GM19238 (cell line): ENCODE results near the gene CALML6.

Experiments
- DNase-seq: peaks from one replicate; pipeline ENCODE4 v3.0.0; 2011; ENCODE audit warnings: low spot score; ENCODE audit not compliant: insufficient read length

Gene CALML6

DNA sequence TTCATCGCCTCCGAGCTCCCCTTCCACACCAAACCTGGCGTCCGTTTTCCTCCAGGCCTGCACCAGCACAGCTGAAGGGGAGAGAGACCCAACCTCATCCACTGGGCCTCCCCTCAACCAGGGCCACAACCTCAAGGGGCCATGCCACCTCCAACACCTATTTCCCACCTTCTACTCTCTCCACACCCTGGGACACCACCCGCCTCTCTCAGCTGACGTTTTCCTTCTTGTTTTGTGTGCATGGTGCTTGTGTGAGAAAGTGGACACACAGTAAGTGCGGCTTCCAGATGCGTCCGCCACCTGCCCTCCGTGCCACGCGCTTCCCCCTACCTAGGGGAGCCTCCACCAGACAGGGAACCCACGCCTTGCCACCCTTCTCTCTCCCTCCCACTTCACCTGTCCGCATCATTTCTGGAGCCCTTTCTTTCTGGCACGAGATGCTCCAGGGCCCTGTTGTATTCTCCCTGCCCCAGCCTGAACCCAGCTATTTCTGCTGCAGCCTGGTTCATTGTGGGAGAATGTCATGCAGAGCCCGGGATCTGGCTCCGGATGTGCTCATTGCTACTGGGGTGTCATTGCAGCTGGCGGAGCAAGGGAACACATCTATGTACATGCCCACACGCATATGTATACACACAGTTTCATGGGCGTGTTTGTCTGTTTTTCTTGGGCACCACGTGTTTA is 22.8 kb upstream of the CALML6 start:
- no peak for DNase-seq

DNA sequence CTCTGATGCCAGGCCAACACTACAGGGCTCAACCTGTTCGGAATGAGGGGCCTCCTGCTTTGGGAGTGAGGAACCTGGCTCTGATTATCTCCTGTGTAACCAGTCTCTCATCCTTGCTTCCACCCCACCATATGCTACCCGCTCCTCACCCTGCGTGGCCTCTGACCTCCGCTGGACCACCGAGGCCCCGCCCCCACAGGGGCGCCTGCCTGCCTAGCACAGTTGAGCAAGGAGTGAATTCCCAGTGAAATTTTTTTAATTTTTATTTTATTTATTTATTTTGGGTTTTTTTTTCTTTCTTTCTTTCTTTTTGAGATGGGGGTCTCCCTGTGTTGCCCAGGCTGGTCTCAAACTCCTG is 22.3 kb upstream of the CALML6 start:
- no peak for DNase-seq

DNA sequence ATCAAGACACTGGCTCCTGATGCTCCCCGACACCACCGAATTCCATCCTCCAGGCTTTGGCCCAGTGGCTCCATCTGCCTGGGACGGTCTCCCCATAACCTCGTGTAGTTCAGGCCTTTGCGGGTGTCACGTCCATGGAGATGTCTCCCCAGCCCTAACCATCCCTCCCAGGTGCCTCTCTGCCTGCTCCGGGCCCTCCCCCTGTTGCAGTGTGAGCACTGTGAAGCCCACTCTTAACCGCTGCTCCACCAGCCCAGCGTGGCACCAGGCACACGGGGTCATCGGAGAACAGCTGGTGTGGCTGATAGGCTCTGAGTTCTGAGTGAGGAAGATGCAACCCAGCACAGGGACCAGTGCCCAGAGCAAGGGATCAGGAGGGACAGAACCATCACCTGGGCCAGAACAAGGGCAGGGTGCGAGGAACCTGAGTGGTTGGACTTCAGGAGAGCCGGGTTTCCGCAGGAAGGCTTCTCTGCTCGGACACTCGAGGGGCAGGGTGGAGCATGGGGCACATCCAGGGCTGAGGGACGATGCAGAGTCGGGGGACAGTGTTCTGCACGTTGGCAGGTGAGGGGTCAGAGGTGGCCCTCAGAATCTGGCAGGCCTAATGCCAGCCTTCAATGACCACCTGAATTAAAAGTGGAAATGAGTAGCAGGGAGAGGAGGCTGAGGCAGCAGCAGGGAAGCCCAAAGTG is 21.6 kb upstream of the CALML6 start:
- no peak for DNase-seq

DNA sequence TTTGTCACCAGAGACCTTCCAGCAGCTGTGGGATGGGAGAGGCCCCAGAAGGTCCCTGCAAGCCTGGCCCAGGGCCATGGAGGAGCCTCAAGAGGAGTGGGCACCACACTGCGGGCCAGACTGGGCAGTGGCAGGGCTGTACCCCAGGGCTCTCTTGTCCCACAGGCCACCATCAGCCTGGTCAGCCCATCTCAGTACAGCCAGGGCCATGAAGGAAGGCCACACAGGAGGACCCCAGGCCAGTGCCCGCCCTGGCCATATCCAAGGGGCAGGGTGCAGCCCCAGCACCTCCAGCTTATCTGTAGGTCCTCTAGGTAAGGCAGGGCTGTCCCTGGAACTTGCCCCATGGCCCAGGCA is 21.1 kb upstream of the CALML6 start:
- DNase-seq, result no peak

DNA sequence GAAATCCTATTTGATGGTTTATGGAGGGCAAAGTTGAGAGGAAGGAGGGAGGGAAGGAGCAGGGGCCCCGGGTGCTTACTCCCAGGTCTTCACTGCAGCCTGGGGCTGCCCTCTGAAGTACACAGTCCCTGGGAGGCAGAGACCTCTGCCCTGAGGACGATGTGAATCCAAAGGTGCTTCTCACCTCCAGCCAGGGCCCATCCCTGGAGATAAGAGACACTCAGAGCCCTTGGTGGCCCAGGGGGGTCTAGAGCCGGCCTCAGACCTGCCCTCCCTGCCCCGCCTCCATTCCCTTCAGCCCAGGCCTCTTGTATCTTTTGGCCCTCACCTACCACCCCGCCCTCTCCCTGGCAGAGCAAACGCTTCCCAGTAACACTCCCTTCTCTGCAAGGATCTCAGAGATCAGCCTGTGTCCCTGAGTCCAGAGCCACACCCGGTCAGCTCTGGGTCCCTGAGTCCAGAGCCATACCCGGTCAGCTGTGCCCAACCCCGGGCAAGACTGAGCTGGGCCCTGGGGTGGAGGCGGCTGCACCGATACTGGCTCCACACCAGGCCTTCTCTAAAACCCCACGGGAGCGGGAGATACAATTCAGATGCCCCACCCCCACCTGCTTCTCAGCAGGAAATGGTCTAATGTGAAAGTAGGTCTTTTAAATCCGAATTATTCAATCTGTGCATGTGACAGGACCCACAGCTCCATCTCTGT is 20.6 kb upstream of the CALML6 start:
- no peak for DNase-seq

DNA sequence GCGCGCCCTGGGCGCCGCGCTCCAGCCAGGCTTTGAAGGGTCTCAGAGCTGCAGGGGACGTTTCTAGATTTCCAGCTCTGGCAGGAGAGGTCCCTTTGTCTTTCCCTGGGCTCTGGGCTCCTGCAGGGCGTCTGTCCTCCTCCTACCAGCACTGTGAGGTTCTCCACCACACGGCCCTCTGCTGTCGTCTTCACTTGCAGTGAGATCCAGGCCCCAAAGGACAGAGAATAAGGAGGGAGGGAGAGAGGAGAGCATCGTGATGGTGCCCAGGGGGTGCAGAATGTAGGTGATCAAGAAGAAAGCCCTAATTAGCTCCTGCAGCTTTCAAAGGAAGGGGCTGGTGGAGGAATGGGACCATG is 20.0 kb upstream of the CALML6 start:
- no peak for DNase-seq

DNA sequence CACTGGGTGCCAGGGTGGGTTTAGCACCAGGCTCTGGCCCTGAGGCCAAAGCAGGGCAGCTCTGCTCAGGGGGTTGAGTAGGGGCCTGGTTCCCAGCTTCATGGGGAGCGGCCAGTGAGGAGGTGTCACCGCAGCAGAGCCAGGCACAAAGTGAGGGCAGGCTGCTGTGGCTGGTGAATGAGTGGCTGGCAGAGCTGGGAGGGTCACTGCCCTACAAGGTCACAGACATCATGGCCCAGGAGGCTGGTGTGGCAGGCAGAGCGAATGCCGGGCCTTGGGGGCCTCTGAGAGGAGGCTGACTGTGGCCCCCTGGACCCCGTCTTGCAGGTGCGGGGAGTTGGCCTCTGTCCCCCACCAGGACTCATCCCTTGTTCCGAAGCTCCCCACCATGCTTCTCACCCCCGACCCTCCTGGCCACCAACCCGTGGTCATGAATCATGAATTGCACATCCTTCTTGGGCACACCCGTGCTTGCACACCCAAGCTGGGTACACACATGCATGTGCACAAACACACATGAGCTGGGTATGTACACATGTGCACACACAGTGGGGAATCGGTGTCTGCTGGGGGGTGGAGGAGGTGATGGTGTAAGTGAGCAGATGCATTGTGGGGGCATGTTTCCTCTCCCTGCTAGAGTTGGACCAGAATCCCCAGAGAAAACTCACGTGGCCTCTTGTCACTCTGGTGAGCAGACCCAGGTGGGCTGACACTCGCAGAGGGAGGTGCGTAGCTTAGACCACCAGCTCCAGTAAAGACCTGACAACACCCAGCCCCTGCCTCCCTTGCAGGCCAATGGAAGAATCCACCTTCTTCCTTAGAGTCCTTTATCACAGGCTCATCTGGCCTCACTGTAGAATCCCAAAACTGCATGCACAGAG is 19.4 kb upstream of the CALML6 start:
- DNase-seq, result no peak

DNA sequence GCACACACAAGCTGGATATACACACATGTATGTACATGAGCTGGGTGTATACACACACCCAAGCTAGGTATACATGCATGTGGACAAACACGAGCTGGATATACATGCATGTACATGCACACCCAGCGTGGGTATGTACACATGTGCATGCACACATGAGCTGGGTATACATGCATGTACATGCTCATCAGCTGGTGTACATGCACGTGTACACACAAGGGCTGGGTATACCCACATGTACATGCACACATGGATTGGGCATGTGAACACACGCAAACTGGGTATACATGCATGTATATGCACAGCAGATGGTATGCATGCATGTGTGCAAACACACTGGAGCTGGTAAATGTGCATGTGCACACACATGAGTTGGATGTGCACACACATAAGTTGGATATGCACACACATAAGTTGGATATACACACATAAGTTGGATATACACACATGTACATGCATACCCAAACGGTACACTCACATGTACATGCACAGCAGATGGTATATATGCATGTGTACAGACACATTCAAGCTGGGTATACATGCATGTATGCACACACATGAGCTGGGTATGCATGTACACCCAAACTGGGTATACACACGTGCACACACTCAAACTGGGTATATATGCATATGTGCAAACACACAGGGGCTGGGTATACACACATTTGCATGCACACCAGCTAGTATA is 16.7 kb upstream of the CALML6 start:
- DNase-seq, result no peak

DNA sequence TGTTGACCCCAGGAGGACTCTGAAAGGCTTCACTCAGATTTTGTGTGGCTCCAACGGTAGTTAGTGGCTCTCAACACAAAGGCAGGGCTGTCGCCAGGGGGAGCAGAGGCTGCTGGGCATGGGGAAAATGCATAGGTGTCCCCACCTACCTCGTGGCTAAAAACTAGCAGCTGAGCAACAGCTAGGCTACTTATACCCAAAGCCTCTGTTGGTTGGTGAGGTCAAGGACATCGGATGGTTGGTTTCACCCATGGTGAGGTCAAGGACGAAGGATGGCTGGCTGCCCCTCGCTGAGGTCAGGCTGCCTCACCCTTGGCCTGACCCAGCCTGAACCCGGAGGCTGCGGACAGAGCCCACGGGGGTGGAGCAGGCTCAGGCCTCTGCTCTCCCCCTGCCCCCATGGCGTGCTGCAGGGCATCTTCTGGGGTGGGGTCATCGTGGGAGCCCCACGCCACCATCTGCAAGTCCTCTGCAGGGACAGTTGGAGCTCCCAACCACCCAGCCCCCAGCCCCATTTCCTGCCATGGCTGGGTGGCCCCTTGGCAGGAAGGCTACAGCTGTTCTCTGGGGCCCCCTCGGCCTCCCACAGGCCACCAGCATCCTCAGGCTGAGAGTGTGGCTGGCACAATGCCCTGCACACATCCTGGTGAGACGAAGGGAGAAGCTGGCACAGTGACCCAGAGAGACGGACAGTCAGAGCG is 15.6 kb upstream of the CALML6 start:
- DNase-seq, result no peak

DNA sequence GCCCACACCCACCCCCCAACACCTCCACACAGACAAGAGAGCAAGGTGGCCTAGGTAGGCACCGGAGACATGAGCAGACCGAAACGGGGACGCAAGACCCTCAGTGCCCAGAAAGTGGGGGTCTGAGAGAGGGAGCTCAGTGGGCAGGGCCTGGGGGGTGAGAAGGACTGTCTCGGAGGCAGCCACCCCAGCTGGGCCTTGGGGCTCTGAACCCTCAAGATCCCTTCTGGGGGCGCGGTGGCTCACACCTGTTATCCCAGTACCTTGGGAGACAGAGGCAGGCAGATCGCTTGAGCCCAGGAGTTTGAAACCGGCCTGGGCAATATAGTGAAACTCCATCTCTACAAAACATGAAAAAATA is 15.1 kb upstream of the CALML6 start:
- no peak for DNase-seq

DNA sequence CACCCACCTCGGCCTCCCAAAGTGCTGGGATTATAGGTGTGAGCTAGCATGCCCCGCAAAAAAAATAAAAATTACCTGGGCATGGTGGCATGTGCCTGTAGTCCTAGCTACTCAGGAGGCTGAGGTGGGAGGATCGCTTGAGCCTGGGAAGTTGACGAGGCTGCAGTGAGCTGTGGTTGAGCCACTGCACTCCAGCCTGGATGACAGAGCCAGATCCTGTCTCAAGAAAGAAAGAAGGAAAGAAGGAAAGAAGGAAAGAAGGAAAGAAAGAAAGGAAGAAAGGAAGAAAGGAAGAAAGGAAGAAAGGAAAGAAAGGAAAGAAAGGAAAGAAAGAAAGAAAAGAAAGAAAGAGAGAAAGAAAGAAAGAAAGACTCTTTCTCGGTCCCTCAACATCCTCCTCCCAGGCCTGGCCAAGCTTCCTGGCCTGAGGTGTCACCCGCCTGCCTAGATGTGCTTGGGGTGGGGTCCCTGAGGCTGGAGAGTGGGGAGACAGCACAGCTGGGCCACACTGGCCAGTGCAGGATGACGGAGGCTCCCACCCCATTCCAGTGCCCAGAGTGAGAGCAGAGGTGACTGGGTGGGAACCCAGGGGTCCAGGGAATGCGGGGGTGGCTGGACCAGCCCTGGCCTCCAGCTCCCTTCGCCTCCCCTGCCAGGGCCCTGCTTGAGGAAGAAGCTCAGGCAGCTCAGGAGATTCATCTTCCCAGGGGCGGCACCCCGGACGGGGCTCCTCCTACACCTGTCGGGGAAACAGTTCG is 14.0 kb upstream of the CALML6 start:
- no peak for DNase-seq

DNA sequence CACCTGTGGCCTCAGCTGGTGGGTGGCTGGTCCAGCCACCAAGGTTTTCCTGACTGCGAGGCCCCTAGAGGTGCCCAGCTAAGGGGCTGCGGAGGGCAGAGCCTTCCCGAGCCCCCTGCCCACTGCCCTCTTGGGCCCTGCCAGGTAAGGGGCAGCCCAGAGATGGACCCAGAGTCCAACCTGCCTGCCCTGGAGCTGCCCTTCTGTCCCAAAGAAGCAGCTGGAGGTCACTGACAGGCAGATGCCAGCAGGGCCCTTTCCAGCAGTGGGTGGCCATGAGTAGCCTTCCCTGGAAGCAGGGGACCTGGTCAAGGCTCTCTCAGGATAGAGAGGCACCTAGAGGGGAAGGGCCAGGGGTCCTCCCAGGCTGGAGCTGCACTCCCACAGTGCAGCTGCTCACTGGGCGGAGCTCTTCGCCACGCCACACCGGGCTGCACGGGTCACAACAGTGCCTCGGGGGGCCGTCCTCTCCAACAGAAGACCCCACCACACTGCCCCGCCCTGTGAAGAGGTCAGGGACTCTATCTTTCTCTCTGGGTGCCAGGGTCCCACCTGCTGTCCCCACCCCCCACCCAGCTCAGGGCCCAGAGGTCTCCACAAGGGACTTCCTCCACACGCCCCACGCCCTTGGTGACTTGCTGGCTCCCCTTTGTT is 13.3 kb upstream of the CALML6 start:
- no peak for DNase-seq

DNA sequence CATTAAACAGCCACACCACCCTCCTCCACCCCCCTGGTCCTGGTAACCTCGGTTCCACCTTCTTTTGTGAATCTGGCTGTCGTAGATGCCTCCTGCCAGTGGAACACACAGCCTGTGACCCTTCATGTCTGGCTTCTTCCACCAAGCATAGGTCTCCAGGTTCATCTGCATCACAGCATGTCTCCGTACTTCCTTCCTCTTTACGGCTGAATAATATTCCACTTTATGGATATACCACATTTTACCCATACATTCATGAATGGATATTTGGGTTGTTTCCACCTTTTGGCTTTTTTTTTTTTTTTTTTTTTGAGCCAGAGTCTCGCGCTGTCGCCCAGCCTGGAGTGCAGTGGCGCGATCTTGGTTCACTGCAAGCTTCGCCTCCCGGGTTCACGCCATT is 11.8 kb upstream of the CALML6 start:
- DNase-seq, result no peak

DNA sequence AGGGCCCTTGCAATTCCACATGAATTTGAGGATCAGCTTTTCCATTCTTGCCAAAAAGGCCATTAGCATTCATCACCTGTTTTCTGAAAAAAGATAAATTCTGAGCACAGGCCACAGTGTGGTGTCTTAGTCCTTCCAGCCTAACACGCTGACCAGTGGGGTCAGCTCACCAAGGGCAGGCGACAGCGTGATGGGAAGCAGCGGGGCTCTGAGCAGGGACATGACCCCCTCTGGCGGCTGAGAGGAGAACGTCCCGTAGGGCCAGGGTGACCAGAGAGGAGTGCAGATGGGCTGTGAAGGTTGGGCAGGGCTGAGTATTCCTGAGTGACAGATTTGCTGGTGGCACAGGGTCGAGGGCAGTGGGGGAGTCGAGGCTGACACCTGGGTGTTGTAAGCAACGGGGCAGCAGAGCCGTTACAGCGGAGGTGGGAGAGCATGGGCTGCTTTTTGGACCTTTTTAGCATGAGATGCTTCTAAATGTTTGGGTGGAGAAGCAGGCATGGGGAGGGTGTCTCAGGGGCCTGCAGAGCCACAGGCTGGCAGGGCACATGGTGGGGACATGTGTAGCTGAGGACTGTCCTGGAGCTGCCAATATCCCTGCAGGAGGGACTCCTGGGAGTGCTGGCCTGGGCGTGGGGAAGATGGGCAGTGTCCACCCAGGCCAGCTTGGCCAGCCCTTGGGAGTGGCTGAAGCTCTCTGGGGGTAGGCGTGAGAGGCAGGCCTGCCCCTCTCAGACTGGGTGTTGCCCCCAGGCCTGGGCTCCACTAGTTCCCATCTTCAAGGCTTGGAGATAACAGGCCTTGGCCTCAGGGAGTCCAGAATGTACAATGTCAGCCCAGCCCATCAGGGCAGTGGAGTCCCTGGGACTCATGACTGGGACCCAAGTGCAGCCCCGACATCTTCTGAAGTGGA is 8.6 kb upstream of the CALML6 start:
- DNase-seq, result peak; percentile 78

DNA sequence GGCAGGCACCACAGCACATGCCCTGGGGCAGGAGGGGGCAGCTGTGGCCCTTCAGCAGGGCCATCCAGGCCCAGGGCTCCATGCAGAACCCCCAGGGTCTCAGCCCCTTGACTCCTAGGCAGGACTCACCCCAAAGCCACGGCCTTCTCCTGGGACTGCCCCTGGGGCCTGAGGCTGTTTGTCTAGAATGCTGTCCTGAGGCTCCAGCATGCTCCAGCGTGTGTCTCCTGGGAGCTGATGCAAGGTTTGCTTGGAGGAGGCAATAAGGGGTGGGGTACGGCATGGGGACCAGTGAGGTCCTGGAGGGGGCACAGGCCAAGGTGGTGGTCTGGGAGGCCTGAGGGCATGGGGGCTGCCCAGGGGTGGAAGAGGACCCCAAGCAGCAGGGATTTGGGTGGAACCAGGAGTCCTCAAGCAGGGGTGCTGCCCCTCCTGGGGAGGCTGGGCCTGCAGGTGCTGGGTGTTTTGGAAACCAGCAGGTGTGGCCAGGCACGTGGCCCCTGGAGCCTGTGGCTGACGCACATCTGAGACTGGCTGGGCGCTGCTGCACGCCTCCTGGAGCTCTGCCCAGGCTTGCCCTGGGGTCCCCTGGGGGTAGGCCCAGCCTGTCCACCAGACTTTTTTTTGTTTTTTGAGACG is 7.8 kb upstream of the CALML6 start:
- DNase-seq, result peak; percentile 52

DNA sequence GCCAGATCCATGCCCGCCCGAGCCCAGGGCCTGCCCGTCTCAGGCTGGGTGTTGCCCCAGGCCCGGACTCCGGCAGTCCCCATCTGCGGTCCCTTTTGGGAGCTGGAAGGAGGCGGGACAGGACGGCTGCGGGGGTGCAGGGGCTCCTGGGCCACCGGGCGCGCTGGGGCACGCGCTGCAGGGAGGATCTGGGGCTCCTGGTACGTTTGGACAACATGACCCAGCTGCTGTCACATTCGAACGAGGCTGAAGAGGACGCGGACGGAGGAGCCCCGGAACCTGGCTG is 6.6 kb upstream of the CALML6 start:
- peak; percentile 46 for DNase-seq

DNA sequence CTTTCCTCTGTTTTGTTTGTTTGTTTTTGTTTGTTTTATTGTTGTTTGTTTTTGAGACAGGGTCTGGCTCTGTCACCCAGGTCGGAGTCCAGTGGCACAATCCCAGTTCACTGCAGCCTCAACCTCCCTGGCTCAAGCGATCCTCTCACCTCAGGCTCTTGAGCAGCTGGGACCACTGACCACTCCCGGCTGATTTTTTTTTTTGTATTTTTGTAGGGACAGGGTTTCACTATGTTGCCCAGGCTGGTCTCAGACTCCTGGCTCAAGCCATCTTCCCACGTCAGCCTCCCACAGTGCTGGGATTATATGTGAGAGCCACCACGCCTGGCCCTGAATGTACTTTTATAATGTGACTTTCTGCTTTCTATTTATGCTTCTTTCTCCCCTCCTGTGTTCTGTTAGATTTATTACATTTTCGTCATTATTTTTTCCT is 5.0 kb upstream of the CALML6 start:
- no peak for DNase-seq

DNA sequence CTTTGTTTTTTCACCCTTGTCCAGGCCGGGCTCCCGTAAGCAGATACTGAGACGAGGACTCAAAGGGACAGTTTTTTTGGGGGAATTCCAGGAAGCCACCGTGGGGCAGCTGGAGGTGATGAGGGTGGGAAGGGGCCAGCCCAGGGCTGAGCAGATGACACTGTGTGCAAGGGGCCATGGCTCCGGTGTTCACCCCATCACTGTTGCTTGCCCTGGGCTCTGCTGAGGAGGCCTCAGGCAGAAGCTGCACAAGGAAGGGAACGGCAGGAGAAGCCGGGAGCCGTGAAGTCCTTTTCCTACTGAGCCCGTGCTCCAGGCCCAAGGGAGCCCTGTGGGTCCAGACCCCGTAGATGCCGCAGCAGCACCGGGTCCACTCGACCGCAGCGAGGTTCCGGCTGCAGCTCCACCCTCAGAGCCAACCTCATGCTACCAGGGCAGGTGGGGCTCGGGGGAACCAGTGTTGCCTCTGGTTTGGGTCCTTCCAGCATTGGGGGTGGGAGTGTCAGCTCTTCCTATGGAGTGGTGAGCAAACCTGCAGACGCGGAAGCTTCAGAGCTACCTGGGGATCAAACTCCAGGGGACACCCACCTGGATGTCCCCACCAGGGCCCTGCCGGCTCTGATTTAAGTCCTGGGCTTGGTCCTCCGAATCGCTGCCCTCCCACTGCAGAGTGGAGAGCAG is 4.3 kb upstream of the CALML6 start:
- no peak for DNase-seq
